ENCODE data around the gene ADAM11.

- TF ChIP-seq CTCF (conservative IDR thresholded peaks at IDR 0.05; ENCODE audit: low read depth, low read length) (no peak), RCOR1 (IDR thresholded peaks at IDR 0.05; ENCODE audit: insufficient replicate concordance, low read length) (no peak), BHLHE40 (IDR thresholded peaks at IDR 0.05; ENCODE audit: low read depth, low read length) (no peak), POLR2A (IDR thresholded peaks at IDR 0.05; ENCODE audit: low read depth, low read length) (no peak), CEBPB (IDR thresholded peaks at IDR 0.05; ENCODE audit: low read depth, low read length) (no peak), RFX5 (IDR thresholded peaks at IDR 0.05; ENCODE audit: low read depth, low read length) (no peak)
These were observed 43.1 kb downstream of the ADAM11 start for GRCh38 chr17:44801880-44802279.

Measured in IMR-90 (cell line).